Osteoblast (primary cell): Measurements from ENCODE around the gene SHROOM1. TPM values are rescaled to one million over a fixed set of nuclear protein-coding genes. Genes with fewer than 3 reads are reported as not detected.

Experiments used
- DNase-seq: peaks from one replicate; pipeline ENCODE4 v3.0.0; 2011; ENCODE audit warnings: low spot score, mixed read lengths; ENCODE audit not compliant: insufficient read length; ENCODE audit errors: missing footprints
- H2AFZ ChIP-seq: 2 replicates; pipeline ENCODE4 v1.6.0; 2011; ENCODE audit warnings: mild to moderate bottlenecking, low read length
- H3K27ac ChIP-seq: 2 replicates; pipeline ENCODE4 v1.5.1; 2011; ENCODE audit warnings: mild to moderate bottlenecking, low read depth, low read length, moderate library complexity
- H3K27me3 ChIP-seq: 2 replicates; pipeline ENCODE4 v1.6.0; 2012; ENCODE audit warnings: mild to moderate bottlenecking, control low read depth, inconsistent platforms, low read length, moderate library complexity; ENCODE audit not compliant: insufficient read depth
- H3K36me3 ChIP-seq: 2 replicates; pipeline ENCODE4 v1.5.1; 2011; ENCODE audit warnings: mild to moderate bottlenecking, low read length, control low read depth, moderate library complexity; ENCODE audit not compliant: insufficient read depth
- H3K4me1 ChIP-seq: 2 replicates; pipeline ENCODE4 v1.5.1; 2011; ENCODE audit warnings: mild to moderate bottlenecking, low read length, control low read depth, moderate library complexity; ENCODE audit not compliant: insufficient read depth
- H3K4me2 ChIP-seq: 2 replicates; pipeline ENCODE4 v1.6.0; 2011; ENCODE audit warnings: mild to moderate bottlenecking, low read length; ENCODE audit not compliant: insufficient read depth
- H3K4me3 ChIP-seq: fragments of 200-600 bp; sonication (generic); 3 replicates; pipeline ENCODE4 v1.5.1; 2012; ENCODE audit warnings: mild to moderate bottlenecking, low read length, inconsistent platforms; ENCODE audit not compliant: insufficient read depth
- H3K79me2 ChIP-seq: 2 replicates; pipeline ENCODE4 v1.6.0; 2012; ENCODE audit warnings: mild to moderate bottlenecking, low read length, control low read depth, inconsistent platforms; ENCODE audit not compliant: insufficient read depth
- H3K9me3 ChIP-seq: 2 replicates; pipeline ENCODE4 v1.5.1; 2011; ENCODE audit warnings: low read depth, low read length, control low read depth
- H4K20me1 ChIP-seq: 2 replicates; pipeline ENCODE4 v1.6.0; 2012; ENCODE audit warnings: mild to moderate bottlenecking, low read length, control low read depth; ENCODE audit not compliant: insufficient read depth
- total RNA-seq: library from RNA; depleted of rRNA; stranded (reverse); fragments of >200 nt; gene quantifications from 2 replicates; pipeline ENCODE4 v1.2.3, GENCODE V29; 2012
- TF ChIP-seq, protein P1 (sequence below): IDR thresholded peaks from 2 replicates; pipeline ENCODE4 v1.5.1; 2011; ENCODE audit warnings: mild to moderate bottlenecking, low read depth, low read length, moderate library complexity; ENCODE audit errors: extremely low read depth

SHROOM1 gene
- total RNA-seq, 1 donor = 4.7 TPM

DNA sequence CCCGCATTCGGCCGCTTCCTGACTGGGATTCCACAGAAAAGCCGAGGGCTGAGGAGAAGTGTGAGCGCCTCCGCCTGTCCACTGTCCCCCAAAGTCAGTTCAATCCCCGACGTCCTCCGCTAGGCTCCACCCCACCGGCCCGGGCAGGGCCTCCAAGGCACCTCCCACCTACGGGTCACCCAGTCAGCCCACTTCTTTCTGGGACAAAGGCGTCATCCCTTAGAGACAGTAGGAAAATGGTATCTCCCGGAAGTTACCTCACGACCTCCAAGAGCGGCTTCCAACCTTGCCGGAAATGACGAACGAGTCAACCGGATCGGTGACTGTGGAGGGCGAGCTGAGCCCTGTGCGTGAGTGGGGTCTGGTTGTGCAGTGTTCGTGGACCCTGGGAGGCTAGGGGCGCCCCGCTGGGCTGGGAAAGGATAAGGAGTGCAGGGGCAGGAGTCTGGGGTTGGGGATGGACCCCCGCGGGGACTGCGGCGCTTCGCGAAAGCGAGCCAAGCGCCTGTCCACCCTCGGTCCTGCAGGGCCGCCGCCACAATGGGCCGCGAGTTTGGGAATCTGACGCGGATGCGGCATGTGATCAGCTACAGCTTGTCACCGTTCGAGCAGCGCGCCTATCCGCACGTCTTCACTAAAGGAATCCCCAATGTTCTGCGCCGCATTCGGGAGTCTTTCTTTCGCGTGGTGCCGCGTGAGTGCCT is 36.0 kb upstream of the SHROOM1 start, which contains the start of the genes GDF9 and UQCRQ:
GDF9 (minus strand) TSS at position 128 of the 704 bp plus-strand sequence. CDS start 1,936 bp downstream, outside the sequence.
UQCRQ (plus strand) TSS at position 301 of the 704 bp plus-strand sequence; CDS start at position 541, 240 bp downstream.
- TF ChIP-seq, protein P1, sequence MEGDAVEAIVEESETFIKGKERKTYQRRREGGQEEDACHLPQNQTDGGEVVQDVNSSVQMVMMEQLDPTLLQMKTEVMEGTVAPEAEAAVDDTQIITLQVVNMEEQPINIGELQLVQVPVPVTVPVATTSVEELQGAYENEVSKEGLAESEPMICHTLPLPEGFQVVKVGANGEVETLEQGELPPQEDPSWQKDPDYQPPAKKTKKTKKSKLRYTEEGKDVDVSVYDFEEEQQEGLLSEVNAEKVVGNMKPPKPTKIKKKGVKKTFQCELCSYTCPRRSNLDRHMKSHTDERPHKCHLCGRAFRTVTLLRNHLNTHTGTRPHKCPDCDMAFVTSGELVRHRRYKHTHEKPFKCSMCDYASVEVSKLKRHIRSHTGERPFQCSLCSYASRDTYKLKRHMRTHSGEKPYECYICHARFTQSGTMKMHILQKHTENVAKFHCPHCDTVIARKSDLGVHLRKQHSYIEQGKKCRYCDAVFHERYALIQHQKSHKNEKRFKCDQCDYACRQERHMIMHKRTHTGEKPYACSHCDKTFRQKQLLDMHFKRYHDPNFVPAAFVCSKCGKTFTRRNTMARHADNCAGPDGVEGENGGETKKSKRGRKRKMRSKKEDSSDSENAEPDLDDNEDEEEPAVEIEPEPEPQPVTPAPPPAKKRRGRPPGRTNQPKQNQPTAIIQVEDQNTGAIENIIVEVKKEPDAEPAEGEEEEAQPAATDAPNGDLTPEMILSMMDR = peak; percentile 20
- Histone ChIP-seq H3K9me3 (no peaks in the 10 kb centered on the region), H3K4me3 (peak within 1 kb of the TSS; percentile 96), H3K27me3 (no peaks in the 10 kb centered on the region), H2AFZ (peak within 1 kb of the TSS; percentile 91), H3K36me3 (peaks cover 18% of the 10 kb centered on the region), H3K27ac (peak within 1 kb of the TSS; percentile 98), H3K79me2 (peaks cover 21% of the 10 kb centered on the region), H3K4me1 (peaks cover 11% of the 10 kb centered on the region), H4K20me1 (peaks cover 10% of the 10 kb centered on the region), H3K4me2 (peak within 1 kb of the TSS; percentile 100)
- peak; percentile 97 for DNase-seq

DNA sequence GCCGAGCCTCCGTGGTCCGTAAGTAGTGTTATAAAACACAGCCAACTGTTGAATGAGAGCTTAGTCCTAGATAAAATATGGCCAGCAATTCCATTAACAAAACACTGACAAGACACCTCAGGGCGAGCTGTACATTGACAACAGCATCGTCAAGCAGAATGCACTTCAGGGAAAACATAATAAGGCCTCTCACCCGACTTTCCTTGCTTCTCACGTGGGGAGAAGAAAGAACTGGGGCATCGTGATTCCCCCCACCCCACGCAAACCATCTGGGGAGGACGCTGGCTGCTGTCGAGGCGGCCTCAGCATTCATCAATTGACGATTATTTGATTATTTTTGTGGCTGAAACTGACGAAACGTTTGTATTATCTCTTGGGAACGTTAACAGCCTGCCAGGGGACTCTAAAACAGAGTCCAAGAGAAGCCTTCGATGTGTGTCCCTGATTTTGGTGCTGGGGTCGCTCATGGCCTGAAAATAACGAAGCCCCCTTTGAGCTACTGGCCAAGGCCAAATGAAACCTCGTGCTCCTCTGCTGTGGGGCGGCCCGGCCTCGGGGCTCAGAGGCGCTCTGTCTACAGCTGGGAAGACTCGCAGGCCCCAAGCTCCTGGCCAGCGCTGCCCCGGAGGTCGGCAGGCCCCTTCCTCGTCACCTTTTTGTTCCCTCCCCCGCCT is 35.4 kb upstream of the SHROOM1 start:
- peak overlapping the region; percentile 100 for H3K4me2 ChIP-seq
- peak overlapping the region; percentile 96 for H3K4me3 ChIP-seq
- peaks cover 17% of the 10 kb centered on the region for H3K36me3 ChIP-seq
- peaks cover 10% of the 10 kb centered on the region for H4K20me1 ChIP-seq
- peak overlapping the region; percentile 86 for H2AFZ ChIP-seq
- H3K4me1 ChIP-seq = peaks cover 11% of the 10 kb centered on the region
- peaks cover 21% of the 10 kb centered on the region for H3K79me2 ChIP-seq
- DNase-seq = peak; percentile 10
- TF ChIP-seq, protein P1 = no peak
- H3K27ac ChIP-seq = peak overlapping the region; percentile 98
- H3K27me3 ChIP-seq = no peaks in the 10 kb centered on the region
- H3K9me3 ChIP-seq = no peaks in the 10 kb centered on the region

DNA sequence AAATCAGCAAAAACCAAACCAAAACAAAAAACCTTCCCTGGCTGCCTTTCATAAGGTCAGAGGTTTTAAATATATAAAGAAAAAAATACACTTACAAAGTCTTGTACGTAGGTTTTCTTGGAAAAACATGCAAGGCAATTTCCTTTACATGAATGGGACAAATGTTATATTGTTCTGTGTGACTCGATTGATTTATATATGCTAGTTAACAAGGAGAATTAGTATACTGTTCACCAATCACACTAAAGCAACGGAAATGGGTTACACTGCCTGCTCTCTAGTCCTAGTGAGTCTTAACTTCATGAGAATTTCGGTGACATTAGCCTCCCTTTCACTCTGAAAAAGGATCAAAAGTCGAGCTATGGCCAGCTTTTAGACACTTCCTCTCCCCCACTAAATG is 30.3 kb upstream of the SHROOM1 start:
- Histone ChIP-seq H2AFZ (no peak overlapping the region), H3K4me2 (no peak overlapping the region), H3K9me3 (no peaks in the 10 kb centered on the region), H4K20me1 (no peaks in the 10 kb centered on the region), H3K27me3 (no peaks in the 10 kb centered on the region), H3K4me3 (no peak overlapping the region), H3K4me1 (peaks cover 2% of the 10 kb centered on the region), H3K36me3 (no peaks in the 10 kb centered on the region), H3K79me2 (no peaks in the 10 kb centered on the region), H3K27ac (no peak overlapping the region)
- TF ChIP-seq, protein P1 = no peak
- DNase-seq = no peak

DNA sequence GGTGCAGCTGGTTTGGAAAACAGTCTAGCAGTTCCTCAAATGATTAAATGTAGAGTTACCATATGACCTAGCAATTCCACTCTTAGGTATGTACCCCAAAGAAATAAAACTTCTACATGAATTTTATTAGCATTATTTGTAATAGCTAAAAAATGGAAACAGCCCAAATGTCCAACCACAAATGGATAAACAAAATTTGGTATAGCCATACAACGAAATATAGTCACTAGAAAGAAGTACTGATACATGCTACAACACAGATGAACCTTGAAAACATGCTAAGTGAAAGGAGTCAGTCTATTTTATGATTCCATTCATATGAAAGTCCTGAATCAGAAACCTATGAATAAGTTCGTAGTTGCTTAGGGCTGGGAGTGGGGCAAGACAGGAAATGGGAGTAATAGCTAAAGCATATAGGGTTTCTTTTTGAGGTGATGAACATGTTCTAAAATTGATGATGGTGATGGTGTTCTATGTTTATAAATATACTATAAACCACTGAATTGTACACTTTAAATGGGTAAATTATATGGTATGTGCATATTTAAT is 29.5 kb upstream of the SHROOM1 start:
- no peak overlapping the region for H3K4me3 ChIP-seq
- no peaks in the 10 kb centered on the region for H3K79me2 ChIP-seq
- H3K4me1 ChIP-seq = no peaks in the 10 kb centered on the region
- no peak overlapping the region for H3K27ac ChIP-seq
- no peaks in the 10 kb centered on the region for H4K20me1 ChIP-seq
- H3K36me3 ChIP-seq = no peaks in the 10 kb centered on the region
- no peak overlapping the region for H2AFZ ChIP-seq
- H3K9me3 ChIP-seq = no peaks in the 10 kb centered on the region
- H3K27me3 ChIP-seq = no peaks in the 10 kb centered on the region
- H3K4me2 ChIP-seq = no peak overlapping the region
- DNase-seq = peak; percentile 57
- TF ChIP-seq, protein P1 = no peak
